Endothelial cell of umbilical vein (primary cell): Measurements from ENCODE around the gene VIT. TPM values are rescaled to one million over a fixed set of nuclear protein-coding genes. Genes with fewer than 3 reads are reported as not detected.

Experiments
- BruUV-seq: library from RNA; stranded (reverse); fragments of 400-500 nt; replicated peaks from 2 replicates; lab custom pipeline; 2021; lab: Mats Ljungman, UMichigan
- CTCF ChIA-PET: fragments of 300-600, 350-600 bp; sonication (Branson Sonifier 250); formaldehyde crosslinking; loops from one replicate; lab custom pipeline; 2021; ENCODE audit warnings: antibody characterized with exemption, inconsistent platforms; lab: Charles Lee
- POLR2A ChIA-PET: fragments of 300-600, 350-600 bp; sonication (Branson Sonifier 250); formaldehyde crosslinking; loops from one replicate; lab custom pipeline; 2021; ENCODE audit warnings: antibody characterized with exemption, inconsistent platforms; lab: Charles Lee
- DNase-seq: peaks from one replicate; pipeline ENCODE4 v3.0.0-alpha.2; 2011; ENCODE audit warnings: low read depth, low spot score
- FAIRE-seq: peaks from 2 replicates; lab custom pipeline; 2011; peaks lifted over from hg19 to GRCh38; lab: Jason Lieb, UNC
- H2AFZ ChIP-seq: 2 replicates; pipeline ENCODE4 v1.6.0; 2012; ENCODE audit warnings: low read depth, low read length, control low read depth, inconsistent platforms
- H3K27ac ChIP-seq: 2 replicates; pipeline ENCODE4 v1.5.1; 2011; ENCODE audit warnings: low read depth, mild to moderate bottlenecking, control low read depth, low read length, moderate library complexity; ENCODE audit not compliant: insufficient read depth
- H3K27me3 ChIP-seq, 2 experiments: 2 replicates each; pipeline versions ENCODE4 v1.6.0 to v1.6.1; 2011; ENCODE audit warnings: low read length in 2 of 2, mixed read lengths in 1 of 2; ENCODE audit not compliant: control insufficient read depth in 2 of 2, insufficient read depth in 2 of 2
- H3K36me3 ChIP-seq, 2 experiments: 2 replicates in 1 of 2; 3 replicates in 1 of 2; pipeline ENCODE4 v1.5.1; 2011; ENCODE audit warnings: low read length in 2 of 2, mild to moderate bottlenecking in 1 of 2, moderate library complexity in 1 of 2; ENCODE audit not compliant: control insufficient read depth in 2 of 2, insufficient read depth in 2 of 2; ENCODE audit errors: extremely low read depth in 1 of 2
- H3K4me1 ChIP-seq: 3 replicates; pipeline ENCODE4 v1.5.1; 2011; ENCODE audit warnings: mild to moderate bottlenecking, low read length; ENCODE audit not compliant: control insufficient read depth, insufficient read depth; ENCODE audit errors: extremely low read depth
- H3K4me2 ChIP-seq: 2 replicates; pipeline ENCODE4 v1.6.1; 2011; ENCODE audit warnings: low read length, control low read depth, mixed read lengths; ENCODE audit not compliant: insufficient read depth
- H3K4me3 ChIP-seq, 3 experiments: fragments of 200-600 bp in 1 of 3; sonication (generic), shearing (Covaris generic) in 1 of 3; replicated peaks in 1 of 3; 2 replicates each; pipeline ENCODE4 v1.5.1; 2011 to 2016; ENCODE audit warnings: control low read depth in 3 of 3, low read length in 3 of 3, mild to moderate bottlenecking in 2 of 3, inconsistent platforms in 1 of 3, low read depth in 1 of 3, moderate library complexity in 1 of 3; ENCODE audit not compliant: insufficient read depth in 1 of 3
- H3K79me2 ChIP-seq: 2 replicates; pipeline ENCODE4 v1.6.0; 2012; ENCODE audit warnings: low read length, inconsistent platforms; ENCODE audit not compliant: control insufficient read depth, insufficient read depth
- H3K9ac ChIP-seq: replicated peaks from 2 replicates; pipeline ENCODE3; 2011; ENCODE audit warnings: low read length, control low read depth; ENCODE audit not compliant: insufficient read depth; ENCODE audit errors: extremely low read depth
- H3K9me1 ChIP-seq: replicated peaks from 3 replicates; pipeline ENCODE4 v1.6.0; 2011; ENCODE audit warnings: mild to moderate bottlenecking, low read length; ENCODE audit not compliant: control insufficient read depth, insufficient read depth; ENCODE audit errors: extremely low read depth
- H3K9me3 ChIP-seq: replicated peaks from 2 replicates; pipeline ENCODE4 v1.5.1; 2012; ENCODE audit warnings: low read length, inconsistent platforms; ENCODE audit not compliant: control insufficient read depth, insufficient read depth
- H4K20me1 ChIP-seq: replicated peaks from 2 replicates; pipeline ENCODE3; 2011; ENCODE audit warnings: mild to moderate bottlenecking, low read length; ENCODE audit not compliant: control insufficient read depth, insufficient read depth; ENCODE audit errors: extremely low read depth
- EZH2 ChIP-seq: IDR thresholded peaks from 2 replicates; pipeline ENCODE4 v1.6.1; 2012; ENCODE audit warnings: borderline replicate concordance, low read depth, mild to moderate bottlenecking, moderate library complexity, low read length, inconsistent platforms; ENCODE audit not compliant: severe bottlenecking
- FOS ChIP-seq: IDR thresholded peaks from 2 replicates; pipeline ENCODE4 v1.6.1; 2011; ENCODE audit warnings: mild to moderate bottlenecking, low read length, moderate library complexity, borderline replicate concordance; ENCODE audit not compliant: insufficient read depth
- GATA2 ChIP-seq: IDR thresholded peaks from 2 replicates; pipeline ENCODE4 v1.7.0; 2011; ENCODE audit warnings: low read depth, mild to moderate bottlenecking, moderate library complexity, mixed read lengths, low read length; ENCODE audit not compliant: insufficient read length, insufficient read depth
- JUN ChIP-seq: IDR thresholded peaks from 2 replicates; pipeline ENCODE4 v1.6.1; 2011; ENCODE audit warnings: borderline replicate concordance, low read depth; ENCODE audit not compliant: insufficient read length, insufficient read depth
- MYC ChIP-seq: IDR thresholded peaks from one replicate; pipeline ENCODE4 v1.6.1; 2011; ENCODE audit warnings: mild to moderate bottlenecking, low read depth, low read length
- POLR2A ChIP-seq: IDR thresholded peaks from 2 replicates; pipeline ENCODE4 v1.6.1; 2012; ENCODE audit warnings: low read depth, mild to moderate bottlenecking, control low read depth, low read length
- POLR2AphosphoS5 ChIP-seq: IDR thresholded peaks from 2 replicates; pipeline ENCODE4 v1.6.1; 2012; ENCODE audit warnings: low read depth, mild to moderate bottlenecking, control low read depth, low read length, moderate library complexity; ENCODE audit not compliant: insufficient read depth
- dilution Hi-C: fragments of 300-500 bp; cut with MboI; formaldehyde crosslinking; loops from one replicate; pipeline ENCODE4 v1.15.0; 2019; ENCODE audit warnings: low sequenced_read_pairs; ENCODE audit not compliant: extremely low pct_ligation_motif_present
- intact Hi-C: fragments of 100-400 bp; cut with micrococcal nuclease; formaldehyde crosslinking; loops from one replicate; pipeline ENCODE4 v1.10.0; 2022
- polyA plus RNA-seq, 4 experiments: library from polyadenylated mRNA; depleted of rRNA in 3 of 4; stranded (reverse) in 3 of 4; unstranded in 1 of 4; fragments of >200 nt; gene quantifications; 2 replicates each; pipeline versions ENCODE4 v1.2.1 to v1.2.3, GENCODE V29; 2011 to 2012; ENCODE audit warnings: missing spikeins in 1 of 4
- total RNA-seq: library from RNA; stranded (reverse); gene quantifications from 2 replicates; pipeline ENCODE4 v1.2.3, GENCODE V29; 2021
- TF ChIP-seq, protein P1 (sequence below), 2 donors: IDR thresholded peaks; 1 replicate in 1 of 2; 2 replicates in 1 of 2; pipeline ENCODE4 v1.5.1; 2011; ENCODE audit warnings: low read length in 2 of 2, mild to moderate bottlenecking in 2 of 2, moderate library complexity in 2 of 2, control low read depth in 1 of 2, inconsistent platforms in 1 of 2, low read depth in 1 of 2; ENCODE audit not compliant: insufficient read depth in 1 of 2; ENCODE audit errors: extremely low read depth in 1 of 2
- TF ChIP-seq, protein P2 (sequence below): IDR thresholded peaks from 2 replicates; pipeline ENCODE4 v1.6.1; 2011; ENCODE audit not compliant: insufficient read depth, insufficient read length

The VIT gene
- total and polyA plus RNA-seq, 2 donors (not counting 3 experiments of a cell fraction or from before 2014, with no cell fraction given), result 0.54 to 0.88 TPM

DNA sequence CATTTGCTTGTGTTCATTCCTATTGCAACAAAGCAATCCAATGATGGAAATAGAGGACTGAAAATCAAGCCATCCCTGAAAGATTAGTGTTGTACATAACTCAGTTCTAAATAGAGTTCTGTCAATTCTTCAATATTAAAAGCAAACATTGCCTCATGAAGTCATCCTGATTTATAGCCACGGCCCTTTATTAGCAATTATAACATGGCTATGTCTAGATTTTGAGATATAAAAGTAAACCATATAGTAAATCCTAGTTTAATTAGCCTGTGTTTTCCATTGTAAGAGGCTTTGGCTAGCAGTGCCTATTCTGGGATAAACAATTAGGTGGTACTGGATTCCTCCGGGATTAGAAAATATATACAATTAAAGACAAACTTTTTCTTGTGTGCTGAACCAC lies 33.2 kb upstream of the VIT start:
- dilution Hi-C loops, result loop anchor here (25.0 kb wide), 1 partner anchor 151 kb away; no protein-coding TSS in a partner anchor
- no peak for TF ChIP-seq EZH2
- TF ChIP-seq POLR2A, result no peak
- no peak for TF ChIP-seq GATA2
- TF ChIP-seq POLR2AphosphoS5, result no peak
- TF ChIP-seq, protein P1, sequence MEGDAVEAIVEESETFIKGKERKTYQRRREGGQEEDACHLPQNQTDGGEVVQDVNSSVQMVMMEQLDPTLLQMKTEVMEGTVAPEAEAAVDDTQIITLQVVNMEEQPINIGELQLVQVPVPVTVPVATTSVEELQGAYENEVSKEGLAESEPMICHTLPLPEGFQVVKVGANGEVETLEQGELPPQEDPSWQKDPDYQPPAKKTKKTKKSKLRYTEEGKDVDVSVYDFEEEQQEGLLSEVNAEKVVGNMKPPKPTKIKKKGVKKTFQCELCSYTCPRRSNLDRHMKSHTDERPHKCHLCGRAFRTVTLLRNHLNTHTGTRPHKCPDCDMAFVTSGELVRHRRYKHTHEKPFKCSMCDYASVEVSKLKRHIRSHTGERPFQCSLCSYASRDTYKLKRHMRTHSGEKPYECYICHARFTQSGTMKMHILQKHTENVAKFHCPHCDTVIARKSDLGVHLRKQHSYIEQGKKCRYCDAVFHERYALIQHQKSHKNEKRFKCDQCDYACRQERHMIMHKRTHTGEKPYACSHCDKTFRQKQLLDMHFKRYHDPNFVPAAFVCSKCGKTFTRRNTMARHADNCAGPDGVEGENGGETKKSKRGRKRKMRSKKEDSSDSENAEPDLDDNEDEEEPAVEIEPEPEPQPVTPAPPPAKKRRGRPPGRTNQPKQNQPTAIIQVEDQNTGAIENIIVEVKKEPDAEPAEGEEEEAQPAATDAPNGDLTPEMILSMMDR (IDR thresholded peaks at IDR 0.05; ENCODE audit: extremely low read depth in 1 of 2, insufficient read depth in 1 of 2, low read depth in 1 of 2, low read length in 2 of 2), result no peak
- no peak for TF ChIP-seq JUN
- TF ChIP-seq, protein P2, sequence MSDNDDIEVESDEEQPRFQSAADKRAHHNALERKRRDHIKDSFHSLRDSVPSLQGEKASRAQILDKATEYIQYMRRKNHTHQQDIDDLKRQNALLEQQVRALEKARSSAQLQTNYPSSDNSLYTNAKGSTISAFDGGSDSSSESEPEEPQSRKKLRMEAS, result no peak
- TF ChIP-seq FOS, result no peak
- no peak for TF ChIP-seq MYC
- Histone ChIP-seq H3K79me2 (no peaks in the 10 kb centered on the region), H3K4me1 (peaks cover 14% of the 10 kb centered on the region), H3K27me3 (no peaks in the 10 kb centered on the region), H3K4me2 (no peak overlapping the region), H4K20me1 (no peaks in the 10 kb centered on the region), H3K9me3 (no peaks in the 10 kb centered on the region), H2AFZ (no peak overlapping the region), H3K36me3 (no peaks in the 10 kb centered on the region), H3K9me1 (no peaks in the 10 kb centered on the region), H3K27ac (no peak overlapping the region), H3K9ac (no peak overlapping the region), H3K4me3 (no peak overlapping the region)
- DNase-seq (no peak), FAIRE-seq (no peak)
- ChIA-PET POLR2A (no interaction called here), CTCF (interaction anchor here (0.9 to 3.7 kb wide), 14 partner anchors 9 to 341 kb away, joined by 4 to 42 read pairs (median 8); no protein-coding TSS in a partner anchor)
- intact Hi-C loops, result no loop called here
- BruUV-seq, result no TSS peak
